Stimulated activated CD8-positive, alpha-beta memory T cell treated with anti-CD3 and anti-CD28 coated beads, Interleukin-4, amount 100 ng/mL, for 48 hours (primary cell): ENCODE data around the gene CACNA2D3.
"Not testable (repeated sequence)": the region's sequence is repeated elsewhere in the genome, so short reads cannot be mapped to it uniquely, and the experiment has no call there.

Source experiments
- DNase-seq: peaks from one replicate; pipeline ENCODE4 v3.0.0-alpha.2; 2020

CACNA2D3 gene

GRCh38 chr3:54593653-54594052, 471.3 kb downstream of the CACNA2D3 start:
- DNase-seq = no peak

GRCh38 chr3:54596087-54596486, 473.7 kb downstream of the CACNA2D3 start:
- no peak for DNase-seq

GRCh38 chr3:54599716-54600115, 477.4 kb downstream of the CACNA2D3 start:
- no peak for DNase-seq

GRCh38 chr3:54600441-54601204, 478.3 kb downstream of the CACNA2D3 start:
- DNase-seq = no peak

- no peak for DNase-seq
Measured at GRCh38 chr3:54604495-54604894, 482.1 kb downstream of the CACNA2D3 start.

- no peak for DNase-seq
Measured at GRCh38 chr3:54608041-54608440, 485.7 kb downstream of the CACNA2D3 start.

GRCh38 chr3:54619053-54619452, 496.7 kb downstream of the CACNA2D3 start:
- DNase-seq = no peak

- no peak for DNase-seq
Measured at GRCh38 chr3:54619531-54619930, 497.2 kb downstream of the CACNA2D3 start.

- no peak for DNase-seq
Measured at GRCh38 chr3:54621184-54621583, 498.8 kb downstream of the CACNA2D3 start.

GRCh38 chr3:54622678-54623077, 500.3 kb downstream of the CACNA2D3 start:
- no peak for DNase-seq

GRCh38 chr3:54625805-54626787, 503.7 kb downstream of the CACNA2D3 start:
- no peak for DNase-seq

- DNase-seq = no peak
Measured at GRCh38 chr3:54628888-54629441, 506.6 kb downstream of the CACNA2D3 start.

- DNase-seq = no peak
Measured at GRCh38 chr3:54630101-54630623, 507.8 kb downstream of the CACNA2D3 start.

- DNase-seq = not testable (repeated sequence)
Measured at GRCh38 chr3:54631001-54631400, 508.6 kb downstream of the CACNA2D3 start.

GRCh38 chr3:54631516-54632325, 509.4 kb downstream of the CACNA2D3 start:
- DNase-seq = no peak

- no peak for DNase-seq
Measured at GRCh38 chr3:54632326-54632665, 509.9 kb downstream of the CACNA2D3 start.

GRCh38 chr3:54632834-54633233, 510.5 kb downstream of the CACNA2D3 start:
- DNase-seq = no peak

GRCh38 chr3:54633444-54634121, 511.2 kb downstream of the CACNA2D3 start:
- no peak for DNase-seq

- DNase-seq = no peak
Measured at GRCh38 chr3:54634122-54634469, 511.7 kb downstream of the CACNA2D3 start.

- DNase-seq = not testable (repeated sequence)
Measured at GRCh38 chr3:54639790-54640372, 517.5 kb downstream of the CACNA2D3 start.

- DNase-seq = no peak
Measured at GRCh38 chr3:54641226-54642014, 519.1 kb downstream of the CACNA2D3 start.
